ENCODE results near the gene PRKCE. TPM values are rescaled to one million over a fixed set of nuclear protein-coding genes. Genes with fewer than 3 reads are reported as not detected.

Gene PRKCE
- total RNA-seq, 1 experiment from 2014 or later, result 4.4 TPM

- Mint-ChIP-seq H3K9me3 (ENCODE audit: unreplicated experiment) (no peaks in the 10 kb centered on the region), H3K4me3 (ENCODE audit: unreplicated experiment) (no peak overlapping the region), H3K27ac (ENCODE audit: unreplicated experiment) (no peak overlapping the region), H3K27me3 (ENCODE audit: insufficient read depth, unreplicated experiment) (no peaks in the 10 kb centered on the region), H3K4me1 (ENCODE audit: low read depth, unreplicated experiment) (peaks cover 9% of the 10 kb centered on the region), H3K36me3 (ENCODE audit: insufficient read depth, unreplicated experiment) (no peaks in the 10 kb centered on the region)
- ChIA-PET POLR2A (no interaction called here), CTCF (no interaction called here)
- no TSS peak for BruUV-seq (replicated peaks)
- no peaks in the 10 kb centered on the region for H3K27me3 ChIP-seq (replicated peaks; ENCODE audit: control insufficient read depth, insufficient read depth, low read length)
- H3K4me1 ChIP-seq, result peaks cover 11% of the 10 kb centered on the region; the same call in 1 of the 2 replicates
- no peak for DNase-seq
- TF ChIP-seq, protein P1, sequence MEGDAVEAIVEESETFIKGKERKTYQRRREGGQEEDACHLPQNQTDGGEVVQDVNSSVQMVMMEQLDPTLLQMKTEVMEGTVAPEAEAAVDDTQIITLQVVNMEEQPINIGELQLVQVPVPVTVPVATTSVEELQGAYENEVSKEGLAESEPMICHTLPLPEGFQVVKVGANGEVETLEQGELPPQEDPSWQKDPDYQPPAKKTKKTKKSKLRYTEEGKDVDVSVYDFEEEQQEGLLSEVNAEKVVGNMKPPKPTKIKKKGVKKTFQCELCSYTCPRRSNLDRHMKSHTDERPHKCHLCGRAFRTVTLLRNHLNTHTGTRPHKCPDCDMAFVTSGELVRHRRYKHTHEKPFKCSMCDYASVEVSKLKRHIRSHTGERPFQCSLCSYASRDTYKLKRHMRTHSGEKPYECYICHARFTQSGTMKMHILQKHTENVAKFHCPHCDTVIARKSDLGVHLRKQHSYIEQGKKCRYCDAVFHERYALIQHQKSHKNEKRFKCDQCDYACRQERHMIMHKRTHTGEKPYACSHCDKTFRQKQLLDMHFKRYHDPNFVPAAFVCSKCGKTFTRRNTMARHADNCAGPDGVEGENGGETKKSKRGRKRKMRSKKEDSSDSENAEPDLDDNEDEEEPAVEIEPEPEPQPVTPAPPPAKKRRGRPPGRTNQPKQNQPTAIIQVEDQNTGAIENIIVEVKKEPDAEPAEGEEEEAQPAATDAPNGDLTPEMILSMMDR (IDR thresholded peaks at IDR 0.05; ENCODE audit: insufficient read depth in 1 of 2, low read depth in 1 of 2, low read length in 1 of 2, severe bottlenecking in 1 of 2, unreplicated experiment in 1 of 2), result no peak
- intact Hi-C loops (cut with micrococcal nuclease; ENCODE audit: unreplicated experiment), result no loop called here
- no peak overlapping the region for H3K4me3 ChIP-seq (ENCODE audit: low read depth, low read length)
- no peaks in the 10 kb centered on the region for H3K36me3 ChIP-seq (ENCODE audit: control insufficient read depth, insufficient read depth, low read length)
- H3K9me3 ChIP-seq, result no peaks in the 10 kb centered on the region
Measured at GRCh38 chr2:46136953-46137352, 485.5 kb downstream of the PRKCE start.

DNA sequence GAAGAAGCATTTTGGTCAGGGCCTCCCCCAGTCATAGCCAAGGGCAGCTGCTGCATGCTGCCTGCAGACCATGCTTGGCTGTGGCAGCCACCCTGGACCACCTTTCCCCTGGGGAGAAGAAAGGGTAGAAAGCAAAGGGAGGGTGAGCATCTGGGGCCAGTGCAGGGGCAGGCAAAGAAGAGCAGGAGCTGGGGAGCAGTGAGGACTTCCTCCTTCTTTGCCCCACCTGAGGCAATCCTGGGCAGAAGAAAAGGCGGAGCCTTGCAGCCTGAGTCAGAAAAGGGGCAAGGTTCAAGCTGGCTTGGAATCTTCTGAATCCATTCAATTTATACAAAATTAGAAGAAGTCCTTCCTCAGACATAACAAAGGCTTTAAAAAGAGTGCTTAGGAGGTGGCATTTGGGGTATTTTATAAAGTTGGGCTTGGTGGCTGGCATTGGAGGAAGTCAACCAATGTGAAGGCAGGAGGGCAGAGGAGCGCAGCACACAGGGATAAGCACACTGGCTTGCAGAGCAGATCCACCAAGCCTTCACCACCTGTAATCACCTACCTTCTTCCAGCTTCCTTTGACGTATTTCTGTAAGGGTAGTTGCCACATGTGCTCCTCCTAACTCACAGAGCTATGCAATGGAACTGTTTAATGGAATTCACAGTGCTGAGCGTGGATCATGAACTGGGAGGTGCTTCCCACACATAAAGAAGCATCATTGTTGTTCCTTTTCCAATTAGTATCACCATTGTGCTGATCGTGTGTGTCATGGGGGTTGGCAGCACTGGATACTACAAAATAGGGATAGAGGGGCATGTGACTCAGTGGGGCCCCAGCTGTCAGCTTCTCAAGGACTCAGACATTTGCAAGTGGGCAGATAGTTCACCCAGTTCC, 491.3 kb downstream of the PRKCE start:
- no peaks in the 10 kb centered on the region for H3K27me3 Mint-ChIP-seq (ENCODE audit: insufficient read depth, unreplicated experiment)
- CTCF ChIA-PET, result interaction anchor here (0.6 kb wide), 1 partner anchor 122 kb away, joined by 3 read pairs; no protein-coding TSS in a partner anchor
- no TSS peak for BruUV-seq (replicated peaks)

DNA sequence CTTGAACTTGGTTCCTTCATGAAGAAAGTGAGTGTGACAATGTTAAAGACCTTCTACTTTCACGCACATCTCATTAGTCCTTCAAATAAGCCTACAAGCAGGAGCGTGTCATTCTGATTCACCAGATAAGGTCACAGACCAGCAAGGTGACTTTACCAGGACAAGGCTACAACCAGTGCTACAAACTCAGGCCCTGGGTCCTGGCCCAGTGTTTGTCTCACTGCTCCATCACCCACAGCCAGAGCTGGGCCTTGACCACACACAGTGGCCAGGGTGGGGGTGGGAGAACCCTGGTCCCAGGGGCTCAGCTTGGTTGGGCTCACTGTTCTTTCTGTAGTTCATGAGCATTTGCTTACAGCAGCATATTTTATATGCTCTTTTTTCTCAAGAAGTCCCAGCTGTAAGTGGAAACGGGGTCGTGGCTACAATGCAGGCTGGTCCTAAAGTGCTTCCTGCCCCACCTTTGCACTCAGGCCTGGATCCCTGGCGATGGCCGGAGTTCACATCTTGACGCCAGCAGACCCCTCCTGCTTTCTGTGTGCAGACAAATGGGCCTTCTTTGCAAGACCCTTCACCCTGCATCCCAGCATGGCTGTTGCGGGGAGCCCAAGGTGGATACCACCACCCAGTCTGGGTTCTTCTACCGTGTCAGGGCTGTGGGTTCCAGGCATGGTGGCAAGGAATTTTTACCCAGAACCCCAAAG, 492.1 kb downstream of the PRKCE start:
- Mint-ChIP-seq H3K27me3 (ENCODE audit: insufficient read depth, unreplicated experiment) (no peaks in the 10 kb centered on the region), H3K27ac (ENCODE audit: unreplicated experiment) (peak overlapping the region; percentile 51), H3K9me3 (ENCODE audit: unreplicated experiment) (no peaks in the 10 kb centered on the region), H3K36me3 (ENCODE audit: insufficient read depth, unreplicated experiment) (no peaks in the 10 kb centered on the region), H3K4me1 (ENCODE audit: low read depth, unreplicated experiment) (peaks cover 14% of the 10 kb centered on the region), H3K4me3 (ENCODE audit: unreplicated experiment) (no peak overlapping the region)
- Histone ChIP-seq H3K36me3 (ENCODE audit: control insufficient read depth, insufficient read depth, low read length) (no peaks in the 10 kb centered on the region), H3K9me3 (no peaks in the 10 kb centered on the region), H3K4me3 (ENCODE audit: low read depth, low read length) (no peak overlapping the region), H3K4me1 (peaks cover 13% of the 10 kb centered on the region), H3K27me3 (replicated peaks; ENCODE audit: control insufficient read depth, insufficient read depth, low read length) (no peaks in the 10 kb centered on the region)
- TF ChIP-seq, protein P1 (IDR thresholded peaks at IDR 0.05; ENCODE audit: insufficient read depth in 1 of 2, low read depth in 1 of 2, low read length in 1 of 2, severe bottlenecking in 1 of 2, unreplicated experiment in 1 of 2), result no peak
- intact Hi-C loops (cut with micrococcal nuclease; ENCODE audit: unreplicated experiment), result loop anchor here (2.0 kb wide), 1 partner anchor 21 kb away; no protein-coding TSS in a partner anchor
- no TSS peak for BruUV-seq (replicated peaks)
- no peak for DNase-seq
- ChIA-PET CTCF (interaction anchor here (0.6 kb wide), 1 partner anchor 123 kb away, joined by 3 read pairs; no protein-coding TSS in a partner anchor), POLR2A (no interaction called here)

More for the DNA sequence above, 491.3 kb downstream of the PRKCE start:
- no peak for DNase-seq
- no peaks in the 10 kb centered on the region for H3K27me3 ChIP-seq (replicated peaks; ENCODE audit: control insufficient read depth, insufficient read depth, low read length)
- no peaks in the 10 kb centered on the region for H3K9me3 ChIP-seq
- intact Hi-C loops (cut with micrococcal nuclease; ENCODE audit: unreplicated experiment), result no loop called here
- Mint-ChIP-seq H3K9me3 (ENCODE audit: unreplicated experiment) (no peaks in the 10 kb centered on the region), H3K36me3 (ENCODE audit: insufficient read depth, unreplicated experiment) (no peaks in the 10 kb centered on the region), H3K27ac (ENCODE audit: unreplicated experiment) (peak overlapping the region; percentile 51), H3K4me3 (ENCODE audit: unreplicated experiment) (no peak overlapping the region), H3K4me1 (ENCODE audit: low read depth, unreplicated experiment) (peaks cover 14% of the 10 kb centered on the region)
- H3K4me1 ChIP-seq, result peaks cover 13% of the 10 kb centered on the region
- POLR2A ChIA-PET, result no interaction called here
- TF ChIP-seq, protein P1 (IDR thresholded peaks at IDR 0.05; ENCODE audit: insufficient read depth in 1 of 2, low read depth in 1 of 2, low read length in 1 of 2, severe bottlenecking in 1 of 2, unreplicated experiment in 1 of 2), result no peak
- no peak overlapping the region for H3K4me3 ChIP-seq (ENCODE audit: low read depth, low read length)
- no peaks in the 10 kb centered on the region for H3K36me3 ChIP-seq (ENCODE audit: control insufficient read depth, insufficient read depth, low read length)

Measured in Caco-2 (cell line).